GM12892 (cell line): ENCODE data around the gene SREBF1.

Source experiments
- POLR2A ChIP-seq: IDR thresholded peaks from 2 replicates; pipeline ENCODE4 v1.6.1; 2011; ENCODE audit warnings: low read depth, low read length, control low read depth
- POLR2AphosphoS5 ChIP-seq: IDR thresholded peaks from 2 replicates; pipeline ENCODE4 v1.6.1; 2011; ENCODE audit warnings: low read depth, low read length, control low read depth
- TAF1 ChIP-seq: IDR thresholded peaks from 2 replicates; pipeline ENCODE4 v1.6.1; 2011; ENCODE audit warnings: low read depth, mild to moderate bottlenecking, control low read depth, low read length, borderline replicate concordance

DNA sequence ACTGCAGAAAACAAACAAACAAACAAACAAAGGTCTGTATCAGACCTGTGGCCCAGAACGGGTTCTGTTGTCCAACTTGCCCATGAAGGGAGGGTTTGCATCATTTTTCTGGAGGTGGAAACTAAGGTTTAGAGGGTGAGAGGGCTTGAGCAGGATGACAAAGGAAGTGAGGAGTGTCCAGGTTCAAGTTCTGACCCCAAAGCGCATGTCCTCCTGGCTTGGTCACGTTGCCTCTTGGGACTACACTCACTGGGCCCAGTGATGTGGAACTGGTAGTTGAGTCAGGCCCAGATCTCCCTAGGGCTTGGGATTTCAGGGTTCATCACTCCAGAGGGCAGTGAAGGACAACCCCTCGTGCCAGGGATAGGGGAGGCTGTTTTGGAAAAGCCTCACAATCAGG, 1.8 kb downstream of the SREBF1 start:
- no peak for TF ChIP-seq POLR2AphosphoS5
- no peak for TF ChIP-seq POLR2A
- TF ChIP-seq TAF1, result no peak
